Measurements from ENCODE around the gene PMPCA.

PMPCA gene

GRCh38 chr9:136455043-136456002 lies 44.9 kb downstream of the PMPCA start:
- no peak overlapping the region for H3K27ac ChIP-seq
- no peak for TF ChIP-seq CTCF (conservative IDR thresholded peaks at IDR 0.05)

- no peak for TF ChIP-seq CTCF (conservative IDR thresholded peaks at IDR 0.05)
Measured at GRCh38 chr9:136456258-136456657, 45.8 kb downstream of the PMPCA start.

GRCh38 chr9:136457326-136457725 lies 46.9 kb downstream of the PMPCA start:
- no peak overlapping the region for H3K27ac ChIP-seq
- TF ChIP-seq CTCF (conservative IDR thresholded peaks at IDR 0.05), result no peak

More at GRCh38 chr9:136456258-136456657, 45.8 kb downstream of the PMPCA start:
- H3K27ac ChIP-seq, result no peak overlapping the region

GRCh38 chr9:136459425-136459824 lies 49.0 kb downstream of the PMPCA start:
- no peak for TF ChIP-seq CTCF (conservative IDR thresholded peaks at IDR 0.05)
- no peak overlapping the region for H3K27ac ChIP-seq

GRCh38 chr9:136460772-136461325 lies 50.4 kb downstream of the PMPCA start:
- no peak for TF ChIP-seq CTCF (conservative IDR thresholded peaks at IDR 0.05)
- H3K27ac ChIP-seq, result no peak overlapping the region

- TF ChIP-seq CTCF (conservative IDR thresholded peaks at IDR 0.05), result no peak
- H3K27ac ChIP-seq, result no peak overlapping the region
Measured at GRCh38 chr9:136462664-136463063, 52.2 kb downstream of the PMPCA start.

GRCh38 chr9:136463578-136463977 lies 53.1 kb downstream of the PMPCA start:
- TF ChIP-seq CTCF (conservative IDR thresholded peaks at IDR 0.05), result no peak
- H3K27ac ChIP-seq, result no peak overlapping the region

Measured in VCaP (cell line).